ENCODE results near the gene NOL6. TPM values are rescaled to one million over a fixed set of nuclear protein-coding genes. Genes with fewer than 3 reads are reported as not detected.

NOL6 gene
- total RNA-seq, 1 experiment from 2014 or later, result 64.4 TPM

- Histone ChIP-seq H3K9ac (ENCODE audit: extremely low read depth, insufficient read length, low read length) (peak overlapping the region; percentile 87), H3K9me3 (ENCODE audit: control insufficient read depth, low read depth, low read length) (no peaks in the 10 kb centered on the region), H3K56ac (ENCODE audit: insufficient read length, low read depth, low read length) (no peak overlapping the region), H2BK15ac (ENCODE audit: low read depth, low read length) (no peak overlapping the region), H4K91ac (ENCODE audit: insufficient read length, low read depth, low read length) (no peak overlapping the region), H3K4ac (ENCODE audit: low read depth, low read length) (no peak overlapping the region), H3K4me2 (ENCODE audit: insufficient read depth, insufficient read length, low read length) (peak overlapping the region; percentile 99), H4K20me1 (ENCODE audit: control insufficient read depth, insufficient read depth, insufficient read length) (no peaks in the 10 kb centered on the region), H3K79me2 (ENCODE audit: insufficient read depth, low read length) (peaks cover 11% of the 10 kb centered on the region), H3K27me3 (ENCODE audit: insufficient read depth, low read length) (no peaks in the 10 kb centered on the region), H3K18ac (ENCODE audit: insufficient read length, low read depth, low read length) (no peak overlapping the region), H3K23me2 (ENCODE audit: insufficient read length, low read depth, low read length, poor library complexity, severe bottlenecking) (peaks cover 6% of the 10 kb centered on the region), H2AK5ac (ENCODE audit: insufficient read length, low read length) (no peak overlapping the region), H2BK120ac (ENCODE audit: low read depth, low read length, poor library complexity, severe bottlenecking) (no peak overlapping the region), H3K79me1 (ENCODE audit: insufficient read depth, low read depth, low read length, poor library complexity, severe bottlenecking) (peaks cover 4% of the 10 kb centered on the region), H3K14ac (ENCODE audit: insufficient read depth, low read length) (no peak overlapping the region; the same call in 1 of the 2 replicates), H2BK20ac (ENCODE audit: low read depth, low read length, poor library complexity, severe bottlenecking) (no peak overlapping the region), H2BK5ac (ENCODE audit: insufficient read length, low read length) (no peak overlapping the region), H4K8ac (replicated peaks; ENCODE audit: insufficient read length, low read depth, low read length) (no peak overlapping the region), H2AFZ (ENCODE audit: low read length) (no peak overlapping the region), H4K5ac (ENCODE audit: insufficient read length, low read depth, low read length) (no peak overlapping the region), H3K4me1 (ENCODE audit: insufficient read depth, low read length) (0 out of 2 replicates have a peak, but pooled peaks cover 2% of the 10 kb centered on the region), H2BK12ac (ENCODE audit: insufficient read length, low read depth, low read length) (no peak overlapping the region), H3T11ph (ENCODE audit: low read length) (no peak overlapping the region), H3K27ac (ENCODE audit: insufficient read length, low read depth, low read length) (no peak overlapping the region), H3K23ac (ENCODE audit: insufficient read length, low read depth, low read length) (no peak overlapping the region)
- no peak for DNase-seq
- Mint-ChIP-seq H3K36me3 (ENCODE audit: insufficient read depth in 1 of 3, low read depth in 3 of 3) (peaks cover 29 to 47% (median 38%) of the 10 kb centered on the region in 3 experiments; a peak in 6 of 7 replicates), H3K27ac (peak overlapping the region in 1 of 3 experiments; percentile 98; a peak in 4 of 7 replicates), H3K4me1 (peaks cover 11 to 12% of the 10 kb centered on the region in 2 experiments; a peak in 3 of 4 replicates), H3K27me3 (ENCODE audit: low read depth) (no peaks in the 10 kb centered on the region), H3K4me3 (peak overlapping the region; percentile 98 to 100), H3K9me3 (no peaks in the 10 kb centered on the region; a peak in 1 of 5 replicates)
- no CpG with 5 or more reads among the region's 18 CpGs for WGBS (ENCODE audit: extremely low coverage, insufficient read length, low lambda C conversion rate)
- TF ChIP-seq CTCF (conservative IDR thresholded peaks at IDR 0.05), result no peak
Observed at GRCh38 chr9:33472881-33473615, 676 bp downstream of the NOL6 start.

All from H9 (cell line).